Endothelial cell of umbilical vein (primary cell): Measurements from ENCODE around the gene TMEM107. TPM values are rescaled to one million over a fixed set of nuclear protein-coding genes. Genes with fewer than 3 reads are reported as not detected.
A peak's percentile ranks its signal among the peaks of the same experiment; 100 is the strongest.

Source experiments
- BruUV-seq: library from RNA; stranded (reverse); fragments of 400-500 nt; replicated peaks from 2 replicates; lab custom pipeline; 2021; lab: Mats Ljungman, UMichigan
- CTCF ChIA-PET: fragments of 300-600, 350-600 bp; sonication (Branson Sonifier 250); formaldehyde crosslinking; loops from one replicate; lab custom pipeline; 2021; ENCODE audit warnings: antibody characterized with exemption, inconsistent platforms; lab: Charles Lee
- POLR2A ChIA-PET: fragments of 300-600, 350-600 bp; sonication (Branson Sonifier 250); formaldehyde crosslinking; loops from one replicate; lab custom pipeline; 2021; ENCODE audit warnings: antibody characterized with exemption, inconsistent platforms; lab: Charles Lee
- DNase-seq: peaks from one replicate; pipeline ENCODE4 v3.0.0-alpha.2; 2011; ENCODE audit warnings: low read depth, low spot score
- FAIRE-seq: peaks from 2 replicates; lab custom pipeline; 2011; peaks lifted over from hg19 to GRCh38; lab: Jason Lieb, UNC
- H2AFZ ChIP-seq: 2 replicates; pipeline ENCODE4 v1.6.0; 2012; ENCODE audit warnings: low read depth, low read length, control low read depth, inconsistent platforms
- H3K27ac ChIP-seq: 2 replicates; pipeline ENCODE4 v1.5.1; 2011; ENCODE audit warnings: low read depth, mild to moderate bottlenecking, control low read depth, low read length, moderate library complexity; ENCODE audit not compliant: insufficient read depth
- H3K27me3 ChIP-seq, 2 experiments: 2 replicates each; pipeline versions ENCODE4 v1.6.0 to v1.6.1; 2011; ENCODE audit warnings: low read length in 2 of 2, mixed read lengths in 1 of 2; ENCODE audit not compliant: control insufficient read depth in 2 of 2, insufficient read depth in 2 of 2
- H3K36me3 ChIP-seq, 2 experiments: 2 replicates in 1 of 2; 3 replicates in 1 of 2; pipeline ENCODE4 v1.5.1; 2011; ENCODE audit warnings: low read length in 2 of 2, mild to moderate bottlenecking in 1 of 2, moderate library complexity in 1 of 2; ENCODE audit not compliant: control insufficient read depth in 2 of 2, insufficient read depth in 2 of 2; ENCODE audit errors: extremely low read depth in 1 of 2
- H3K4me1 ChIP-seq: 3 replicates; pipeline ENCODE4 v1.5.1; 2011; ENCODE audit warnings: mild to moderate bottlenecking, low read length; ENCODE audit not compliant: control insufficient read depth, insufficient read depth; ENCODE audit errors: extremely low read depth
- H3K4me2 ChIP-seq: 2 replicates; pipeline ENCODE4 v1.6.1; 2011; ENCODE audit warnings: low read length, control low read depth, mixed read lengths; ENCODE audit not compliant: insufficient read depth
- H3K4me3 ChIP-seq, 3 experiments: fragments of 200-600 bp in 1 of 3; sonication (generic), shearing (Covaris generic) in 1 of 3; replicated peaks in 1 of 3; 2 replicates each; pipeline ENCODE4 v1.5.1; 2011 to 2016; ENCODE audit warnings: control low read depth in 3 of 3, low read length in 3 of 3, mild to moderate bottlenecking in 2 of 3, inconsistent platforms in 1 of 3, low read depth in 1 of 3, moderate library complexity in 1 of 3; ENCODE audit not compliant: insufficient read depth in 1 of 3
- H3K79me2 ChIP-seq: 2 replicates; pipeline ENCODE4 v1.6.0; 2012; ENCODE audit warnings: low read length, inconsistent platforms; ENCODE audit not compliant: control insufficient read depth, insufficient read depth
- H3K9ac ChIP-seq: replicated peaks from 2 replicates; pipeline ENCODE3; 2011; ENCODE audit warnings: low read length, control low read depth; ENCODE audit not compliant: insufficient read depth; ENCODE audit errors: extremely low read depth
- H3K9me1 ChIP-seq: replicated peaks from 3 replicates; pipeline ENCODE4 v1.6.0; 2011; ENCODE audit warnings: mild to moderate bottlenecking, low read length; ENCODE audit not compliant: control insufficient read depth, insufficient read depth; ENCODE audit errors: extremely low read depth
- H3K9me3 ChIP-seq: replicated peaks from 2 replicates; pipeline ENCODE4 v1.5.1; 2012; ENCODE audit warnings: low read length, inconsistent platforms; ENCODE audit not compliant: control insufficient read depth, insufficient read depth
- H4K20me1 ChIP-seq: replicated peaks from 2 replicates; pipeline ENCODE3; 2011; ENCODE audit warnings: mild to moderate bottlenecking, low read length; ENCODE audit not compliant: control insufficient read depth, insufficient read depth; ENCODE audit errors: extremely low read depth
- CTCF ChIP-seq, 2 donors: IDR thresholded peaks; 1 replicate in 1 of 2; 2 replicates in 1 of 2; pipeline ENCODE4 v1.5.1; 2011; ENCODE audit warnings: low read length in 2 of 2, mild to moderate bottlenecking in 2 of 2, moderate library complexity in 2 of 2, control low read depth in 1 of 2, inconsistent platforms in 1 of 2, low read depth in 1 of 2; ENCODE audit not compliant: insufficient read depth in 1 of 2; ENCODE audit errors: extremely low read depth in 1 of 2
- EZH2 ChIP-seq: IDR thresholded peaks from 2 replicates; pipeline ENCODE4 v1.6.1; 2012; ENCODE audit warnings: borderline replicate concordance, low read depth, mild to moderate bottlenecking, moderate library complexity, low read length, inconsistent platforms; ENCODE audit not compliant: severe bottlenecking
- FOS ChIP-seq: IDR thresholded peaks from 2 replicates; pipeline ENCODE4 v1.6.1; 2011; ENCODE audit warnings: mild to moderate bottlenecking, low read length, moderate library complexity, borderline replicate concordance; ENCODE audit not compliant: insufficient read depth
- GATA2 ChIP-seq: IDR thresholded peaks from 2 replicates; pipeline ENCODE4 v1.7.0; 2011; ENCODE audit warnings: low read depth, mild to moderate bottlenecking, moderate library complexity, mixed read lengths, low read length; ENCODE audit not compliant: insufficient read length, insufficient read depth
- JUN ChIP-seq: IDR thresholded peaks from 2 replicates; pipeline ENCODE4 v1.6.1; 2011; ENCODE audit warnings: borderline replicate concordance, low read depth; ENCODE audit not compliant: insufficient read length, insufficient read depth
- MAX ChIP-seq: IDR thresholded peaks from 2 replicates; pipeline ENCODE4 v1.6.1; 2011; ENCODE audit not compliant: insufficient read depth, insufficient read length
- MYC ChIP-seq: IDR thresholded peaks from one replicate; pipeline ENCODE4 v1.6.1; 2011; ENCODE audit warnings: mild to moderate bottlenecking, low read depth, low read length
- POLR2A ChIP-seq: IDR thresholded peaks from 2 replicates; pipeline ENCODE4 v1.6.1; 2012; ENCODE audit warnings: low read depth, mild to moderate bottlenecking, control low read depth, low read length
- POLR2AphosphoS5 ChIP-seq: IDR thresholded peaks from 2 replicates; pipeline ENCODE4 v1.6.1; 2012; ENCODE audit warnings: low read depth, mild to moderate bottlenecking, control low read depth, low read length, moderate library complexity; ENCODE audit not compliant: insufficient read depth
- dilution Hi-C: fragments of 300-500 bp; cut with MboI; formaldehyde crosslinking; loops from one replicate; pipeline ENCODE4 v1.15.0; 2019; ENCODE audit warnings: low sequenced_read_pairs; ENCODE audit not compliant: extremely low pct_ligation_motif_present
- intact Hi-C: fragments of 100-400 bp; cut with micrococcal nuclease; formaldehyde crosslinking; loops from one replicate; pipeline ENCODE4 v1.10.0; 2022
- polyA plus RNA-seq, 4 experiments: library from polyadenylated mRNA; depleted of rRNA in 3 of 4; stranded (reverse) in 3 of 4; unstranded in 1 of 4; fragments of >200 nt; gene quantifications; 2 replicates each; pipeline versions ENCODE4 v1.2.1 to v1.2.3, GENCODE V29; 2011 to 2012; ENCODE audit warnings: missing spikeins in 1 of 4
- total RNA-seq: library from RNA; stranded (reverse); gene quantifications from 2 replicates; pipeline ENCODE4 v1.2.3, GENCODE V29; 2021

Gene TMEM107
- total and polyA plus RNA-seq, 2 donors (not counting 3 experiments of a cell fraction or from before 2014, with no cell fraction given), result 20.4 to 31.6 TPM

GRCh38 chr17:8186446-8186786 lies 10.2 kb upstream of the TMEM107 start:
- ChIA-PET CTCF (interaction anchor here (1.0 to 4.3 kb wide), 2 partner anchors 10 to 35 kb away, joined by 3 to 34 read pairs; partner anchors contain the start of gene TMEM107), POLR2A (interaction anchor here (1.2 kb wide), 1 partner anchor 13 kb away, joined by 9 read pairs; no protein-coding TSS in a partner anchor)
- Histone ChIP-seq H3K4me1 (peaks cover 21% of the 10 kb centered on the region), H3K36me3 (no peaks in the 10 kb centered on the region), H3K4me3 (peak overlapping the region; percentile 55 to 83 (median 71)), H3K27me3 (no peaks in the 10 kb centered on the region), H3K4me2 (peak overlapping the region; percentile 42), H3K79me2 (peaks cover 8% of the 10 kb centered on the region), H2AFZ (peak overlapping the region; percentile 80), H3K27ac (peak overlapping the region; percentile 26), H4K20me1 (no peaks in the 10 kb centered on the region), H3K9me1 (no peaks in the 10 kb centered on the region), H3K9me3 (no peaks in the 10 kb centered on the region), H3K9ac (peak overlapping the region; percentile 49)
- intact Hi-C loops (loop anchor here (1.0 to 2.0 kb wide), 5 partner anchors 13 to 114 kb away; partner anchors contain the start of gene CTC1), dilution Hi-C loops (no loop called here)
- FAIRE-seq, result no peak
- DNase-seq, result no peak
- no peak for TF ChIP-seq FOS
- no peak for TF ChIP-seq GATA2
- no peak for TF ChIP-seq POLR2AphosphoS5
- no peak for TF ChIP-seq JUN
- TF ChIP-seq POLR2A, result no peak
- BruUV-seq, result no TSS peak

GRCh38 chr17:8185582-8186445 lies 9.6 kb upstream of the TMEM107 start:
- peak; percentile 61 for FAIRE-seq

More at GRCh38 chr17:8185582-8186445, 9.6 kb upstream of the TMEM107 start:
- H3K9me1 ChIP-seq, result no peaks in the 10 kb centered on the region
- no peaks in the 10 kb centered on the region for H3K9me3 ChIP-seq
- H3K4me1 ChIP-seq, result peaks cover 19% of the 10 kb centered on the region
- CTCF ChIA-PET, result interaction anchor here (0.9 to 1.6 kb wide), 3 partner anchors 9 to 64 kb away, joined by 3 to 4 read pairs (median 3); partner anchors contain the start of gene TMEM107
- POLR2A ChIA-PET, result interaction anchor here (1.2 kb wide), 1 partner anchor 13 kb away, joined by 9 read pairs; no protein-coding TSS in a partner anchor
- peak overlapping the region; percentile 49 for H3K9ac ChIP-seq
- H3K27ac ChIP-seq, result peak overlapping the region; percentile 26
- peak overlapping the region; percentile 55 to 83 (median 71) for H3K4me3 ChIP-seq
- no TSS peak for BruUV-seq
- TF ChIP-seq JUN, result no peak
- TF ChIP-seq MAX, result no peak
- no peak for TF ChIP-seq POLR2A
- no peak for TF ChIP-seq EZH2
- TF ChIP-seq MYC, result no peak
- TF ChIP-seq FOS, result no peak
- TF ChIP-seq CTCF (IDR thresholded peaks at IDR 0.05; ENCODE audit: extremely low read depth in 1 of 2, insufficient read depth in 1 of 2, low read depth in 1 of 2, low read length in 2 of 2), result no peak
- no peak for TF ChIP-seq GATA2
- no peak for TF ChIP-seq POLR2AphosphoS5
- H3K36me3 ChIP-seq, result no peaks in the 10 kb centered on the region
- peak; percentile 79 for DNase-seq
- peak overlapping the region; percentile 65 for H2AFZ ChIP-seq
- no peaks in the 10 kb centered on the region for H3K27me3 ChIP-seq
- peaks cover 8% of the 10 kb centered on the region for H3K79me2 ChIP-seq
- H4K20me1 ChIP-seq, result no peaks in the 10 kb centered on the region
- intact Hi-C loops, result loop anchor here (1.0 to 2.0 kb wide), 5 partner anchors 13 to 115 kb away; partner anchors contain the start of gene CTC1
- peak overlapping the region; percentile 81 for H3K4me2 ChIP-seq
- dilution Hi-C loops, result no loop called here
